Pulmonary artery endothelial cell (primary cell): ENCODE measurements around the gene TRIM13. TPM values are rescaled to one million over a fixed set of nuclear protein-coding genes. Genes with fewer than 3 reads are reported as not detected.
"Not testable (repeated sequence)": the region's sequence is repeated elsewhere in the genome, so short reads cannot be mapped to it uniquely, and the experiment has no call there.

Source experiments
- DNase-seq: peaks from one replicate; pipeline ENCODE4 v3.0.0-alpha.2; 2011; ENCODE audit warnings: low read depth, low spot score
- total RNA-seq: library from RNA; depleted of rRNA; stranded (reverse); fragments of >200 nt; gene quantifications from 2 replicates; pipeline ENCODE4 v1.2.3, GENCODE V29; 2014

The TRIM13 gene
- 20.4 and 34.1 TPM in 2 replicates for total RNA-seq

GRCh38 chr13:49996951-49997895 lies at the start of gene TRIM13:
Gene TRIM13, plus strand, starts transcription at chr13:49997042. Its CDS starts 14,899 bp downstream, at chr13:50011941.
- DNase-seq: peak; percentile 76

GRCh38 chr13:49948777-49949270 lies 48.0 kb upstream of the TRIM13 start:
- not testable (repeated sequence) for DNase-seq

- DNase-seq: no peak
Observed at GRCh38 chr13:49951754-49952535, 44.9 kb upstream of the TRIM13 start.

- no peak for DNase-seq
Observed at GRCh38 chr13:49953560-49953959, 43.3 kb upstream of the TRIM13 start.

GRCh38 chr13:49954674-49955455 lies 42.0 kb upstream of the TRIM13 start:
- DNase-seq: no peak

GRCh38 chr13:49956131-49956530 lies 40.7 kb upstream of the TRIM13 start:
- DNase-seq: no peak

GRCh38 chr13:49958321-49958720 lies 38.5 kb upstream of the TRIM13 start:
- no peak for DNase-seq

GRCh38 chr13:49967456-49967855 lies 29.4 kb upstream of the TRIM13 start:
- no peak for DNase-seq

GRCh38 chr13:49972709-49973108 lies 24.1 kb upstream of the TRIM13 start:
- no peak for DNase-seq

- no peak for DNase-seq
Observed at GRCh38 chr13:49975826-49976225, 21.0 kb upstream of the TRIM13 start.

- DNase-seq: peak; percentile 49
Observed at GRCh38 chr13:49976314-49977258, 20.3 kb upstream of the TRIM13 start.

GRCh38 chr13:49977992-49978391 lies 18.9 kb upstream of the TRIM13 start:
- no peak for DNase-seq

GRCh38 chr13:49980266-49980665 lies 16.6 kb upstream of the TRIM13 start:
- no peak for DNase-seq

- no peak for DNase-seq
Observed at GRCh38 chr13:49985129-49985528, 11.7 kb upstream of the TRIM13 start.

- no peak for DNase-seq
Observed at GRCh38 chr13:49986471-49986870, 10.4 kb upstream of the TRIM13 start.

- not testable (repeated sequence) for DNase-seq
Observed at GRCh38 chr13:49990612-49991011, 6.2 kb upstream of the TRIM13 start.

GRCh38 chr13:49993111-49993510 lies 3.7 kb upstream of the TRIM13 start:
- DNase-seq: no peak

GRCh38 chr13:49993666-49994065 lies 3.2 kb upstream of the TRIM13 start:
- DNase-seq: no peak

GRCh38 chr13:49995625-49996101 lies 1.2 kb upstream of the TRIM13 start:
- no peak for DNase-seq
